ENCODE results near the gene CIAO2B. TPM values are rescaled to one million over a fixed set of nuclear protein-coding genes. Genes with fewer than 3 reads are reported as not detected.
"Not testable (repeated sequence)": the region's sequence is repeated elsewhere in the genome, so short reads cannot be mapped to it uniquely, and the experiment has no call there.

CIAO2B gene
- 64.6 TPM for total RNA-seq
- polyA plus RNA-seq = 100 to 1,000 TPM; 126 to 161 (median 147) TPM

GRCh38 chr16:66934138-66934838 is at the start of gene CIAO2B:
Gene CIAO2B (minus strand): TSS chr16:66934402. CDS start chr16:66934364, 38 bp downstream.
- DNase-seq = peak; percentile 84 to 91 (median 89)
- Mint-ChIP-seq H3K27me3 (peaks cover 6% of the 10 kb centered on the region), H3K27ac (peak within 1 kb of the TSS; percentile 98 to 99 (median 99)), H3K36me3 (peaks cover 11% of the 10 kb centered on the region), H3K4me1 (peaks cover 6 to 67% (median 41%) of the 10 kb centered on the region in 4 donors), H3K4me3 (peak within 1 kb of the TSS; percentile 96 to 99 (median 98)), H3K9me3 (no peaks in the 10 kb centered on the region)
- peak within 1 kb of the TSS; percentile 88 for H3K27ac ChIP-seq (ENCODE audit: insufficient read depth, low read length, poor library complexity, severe bottlenecking)
- H3K36me3 ChIP-seq (ENCODE audit: control insufficient read depth, insufficient read depth, low read length) = peaks cover 22% of the 10 kb centered on the region
- ATAC-seq (ENCODE audit: low read depth in 2 of 2) = peak; percentile 85 to 86
- H3K9me3 ChIP-seq (ENCODE audit: control insufficient read depth in 2 of 2, low read length in 2 of 2) = no peaks in the 10 kb centered on the region
- H3K27me3 ChIP-seq (ENCODE audit: control insufficient read depth, insufficient read depth, low read length) = no peaks in the 10 kb centered on the region
- peaks cover 38% of the 10 kb centered on the region for H3K4me1 ChIP-seq (ENCODE audit: control insufficient read depth, insufficient read depth, low read length, poor library complexity, severe bottlenecking)
- H3K4me3 ChIP-seq (ENCODE audit: low read depth, low read length) = peak within 1 kb of the TSS; percentile 99

- Mint-ChIP-seq H3K4me3 (no peak overlapping the region), H3K9me3 (no peaks in the 10 kb centered on the region), H3K36me3 (no peaks in the 10 kb centered on the region), H3K27ac (no peak overlapping the region), H3K4me1 (peaks cover 7 to 46% (median 28%) of the 10 kb centered on the region in 4 donors), H3K27me3 (peaks cover 4% of the 10 kb centered on the region)
- Histone ChIP-seq H3K36me3 (ENCODE audit: control insufficient read depth, insufficient read depth, low read length) (no peaks in the 10 kb centered on the region), H3K4me1 (ENCODE audit: control insufficient read depth, insufficient read depth, low read length, poor library complexity, severe bottlenecking) (peaks cover 19% of the 10 kb centered on the region), H3K27ac (ENCODE audit: insufficient read depth, low read length, poor library complexity, severe bottlenecking) (no peak overlapping the region), H3K4me3 (ENCODE audit: low read depth, low read length) (no peak overlapping the region), H3K9me3 (ENCODE audit: control insufficient read depth in 2 of 2, low read length in 2 of 2) (no peaks in the 10 kb centered on the region), H3K27me3 (ENCODE audit: control insufficient read depth, insufficient read depth, low read length) (no peaks in the 10 kb centered on the region)
- no peak for ATAC-seq (ENCODE audit: low read depth in 2 of 2)
- no peak for DNase-seq
Measured at GRCh38 chr16:66983033-66983432, 48.8 kb upstream of the CIAO2B start.

DNA sequence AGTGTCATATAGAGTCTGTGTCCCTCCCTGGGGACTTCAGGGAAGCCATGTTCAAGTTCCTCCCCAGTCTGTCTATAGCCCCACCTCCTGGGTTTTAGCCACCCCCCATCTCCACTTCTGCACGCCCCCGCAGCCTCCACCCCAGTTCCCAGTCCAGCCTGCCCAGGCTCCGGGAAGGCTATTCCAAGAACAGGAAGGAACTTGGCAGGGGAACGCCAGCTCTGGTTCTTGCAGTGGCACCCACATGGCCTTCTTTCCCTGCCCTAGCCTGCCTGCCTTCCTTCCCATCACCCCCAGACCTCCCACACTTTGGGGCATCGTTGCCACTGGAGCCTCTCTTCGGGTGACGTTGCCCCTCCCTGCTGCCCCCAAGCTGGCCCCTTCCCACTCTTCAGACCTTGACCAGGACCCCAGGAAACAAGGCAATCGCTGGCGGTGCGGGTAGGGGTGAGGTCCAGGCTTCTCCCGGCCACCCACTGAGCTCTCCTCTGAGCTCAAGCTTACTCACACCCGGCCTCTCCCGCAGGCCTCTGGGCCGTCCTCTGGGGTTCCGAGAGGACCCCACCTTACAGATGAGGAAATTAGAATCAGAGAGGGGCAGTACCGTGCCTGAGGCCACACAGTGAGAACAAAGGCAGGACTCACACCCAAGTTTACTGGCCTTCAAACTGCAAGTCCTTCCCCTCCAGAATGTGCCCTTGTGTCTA is 45.0 kb upstream of the CIAO2B start:
- Mint-ChIP-seq H3K27me3 (peaks cover 4% of the 10 kb centered on the region), H3K36me3 (no peaks in the 10 kb centered on the region), H3K9me3 (peaks cover 0 to 1% (median 0%) of the 10 kb centered on the region in 7 donors), H3K4me1 (peaks cover 7 to 43% (median 22%) of the 10 kb centered on the region in 4 donors), H3K27ac (peak overlapping the region in 1 of 3 donors; percentile 84), H3K4me3 (no peak overlapping the region)
- ATAC-seq (ENCODE audit: low read depth in 2 of 2) (no peak), DNase-seq (no peak)
- Histone ChIP-seq H3K27ac (ENCODE audit: insufficient read depth, low read length, poor library complexity, severe bottlenecking) (no peak overlapping the region), H3K4me3 (ENCODE audit: low read depth, low read length) (no peak overlapping the region), H3K4me1 (ENCODE audit: control insufficient read depth, insufficient read depth, low read length, poor library complexity, severe bottlenecking) (peaks cover 4% of the 10 kb centered on the region), H3K36me3 (ENCODE audit: control insufficient read depth, insufficient read depth, low read length) (no peaks in the 10 kb centered on the region), H3K9me3 (ENCODE audit: control insufficient read depth in 2 of 2, low read length in 2 of 2) (no peaks in the 10 kb centered on the region), H3K27me3 (ENCODE audit: control insufficient read depth, insufficient read depth, low read length) (no peaks in the 10 kb centered on the region)

GRCh38 chr16:66977341-66978113 is 43.3 kb upstream of the CIAO2B start:
- H3K36me3 Mint-ChIP-seq = no peaks in the 10 kb centered on the region
- H3K27me3 Mint-ChIP-seq = peaks cover 4% of the 10 kb centered on the region
- no peak overlapping the region for H3K27ac Mint-ChIP-seq
- no peaks in the 10 kb centered on the region for H3K27me3 ChIP-seq (ENCODE audit: control insufficient read depth, insufficient read depth, low read length)
- peak; percentile 80 to 90 (median 83) for DNase-seq
- H3K4me1 Mint-ChIP-seq = peaks cover 0 to 35% (median 15%) of the 10 kb centered on the region in 4 donors
- H3K9me3 ChIP-seq (ENCODE audit: control insufficient read depth in 2 of 2, low read length in 2 of 2) = no peaks in the 10 kb centered on the region
- no peak overlapping the region for H3K4me3 ChIP-seq (ENCODE audit: low read depth, low read length)
- no peaks in the 10 kb centered on the region for H3K36me3 ChIP-seq (ENCODE audit: control insufficient read depth, insufficient read depth, low read length)
- H3K27ac ChIP-seq (ENCODE audit: insufficient read depth, low read length, poor library complexity, severe bottlenecking) = no peak overlapping the region
- ATAC-seq (ENCODE audit: low read depth in 2 of 2) = peak; percentile 97
- H3K4me3 Mint-ChIP-seq = peak overlapping the region in 1 of 4 donors; percentile 13
- H3K9me3 Mint-ChIP-seq = peaks cover 0 to 1% (median 0%) of the 10 kb centered on the region in 7 donors
- no peaks in the 10 kb centered on the region for H3K4me1 ChIP-seq (ENCODE audit: control insufficient read depth, insufficient read depth, low read length, poor library complexity, severe bottlenecking)

DNA sequence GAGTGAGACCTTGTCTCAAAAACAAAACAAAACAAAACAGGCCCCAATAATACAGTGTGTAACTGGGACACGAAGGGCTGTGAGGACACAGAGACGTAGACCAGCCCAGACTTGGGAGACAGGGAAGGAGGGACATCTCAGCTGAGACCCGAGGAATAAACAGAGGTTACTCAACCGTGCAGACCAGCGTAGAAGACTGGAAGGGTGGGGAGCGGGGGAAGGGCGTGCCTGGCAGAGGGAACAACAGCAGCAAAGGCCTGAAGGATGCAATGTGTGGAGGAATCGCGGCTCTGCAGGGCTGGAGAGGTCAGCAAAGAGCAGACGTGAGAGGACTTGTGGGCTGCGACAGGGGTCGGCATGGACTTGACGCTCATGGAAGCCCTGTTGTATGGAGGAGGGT is 42.5 kb upstream of the CIAO2B start:
- ATAC-seq (ENCODE audit: low read depth in 2 of 2) = no peak
- peaks cover 0 to 27% (median 11%) of the 10 kb centered on the region in 4 donors for H3K4me1 Mint-ChIP-seq

DNA sequence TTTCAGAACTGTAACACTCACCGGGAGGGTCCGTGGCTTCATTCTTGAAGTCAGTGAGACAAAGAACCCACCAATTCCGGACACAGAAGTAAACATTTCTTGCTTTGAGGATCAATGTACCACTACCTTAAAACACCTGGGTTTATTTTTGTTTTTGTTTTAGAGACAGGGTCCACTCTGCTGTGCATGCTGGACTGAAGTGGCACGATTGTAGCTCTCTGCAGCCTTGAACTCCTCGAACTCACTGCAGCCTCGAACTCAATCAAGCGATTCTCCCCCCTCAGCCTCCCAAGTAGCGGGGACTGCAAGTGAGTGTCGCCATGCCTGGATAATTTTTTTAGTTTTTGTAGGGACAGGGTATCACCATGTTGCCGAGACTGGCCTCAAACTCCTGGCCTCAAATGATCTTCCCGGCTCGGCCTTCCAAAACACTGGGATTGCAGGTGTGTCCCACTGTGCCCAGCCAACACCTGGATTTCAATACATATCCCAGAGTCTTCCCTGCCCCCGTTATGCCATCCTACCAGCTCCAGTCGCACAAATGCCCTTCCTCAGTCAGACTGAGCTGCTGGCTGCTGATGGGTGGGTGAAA is 41.2 kb upstream of the CIAO2B start:
- Histone ChIP-seq H3K9me3 (ENCODE audit: control insufficient read depth in 2 of 2, low read length in 2 of 2) (no peaks in the 10 kb centered on the region), H3K27ac (ENCODE audit: insufficient read depth, low read length, poor library complexity, severe bottlenecking) (no peak overlapping the region), H3K36me3 (ENCODE audit: control insufficient read depth, insufficient read depth, low read length) (no peaks in the 10 kb centered on the region), H3K4me1 (ENCODE audit: control insufficient read depth, insufficient read depth, low read length, poor library complexity, severe bottlenecking) (no peaks in the 10 kb centered on the region), H3K27me3 (ENCODE audit: control insufficient read depth, insufficient read depth, low read length) (no peaks in the 10 kb centered on the region), H3K4me3 (ENCODE audit: low read depth, low read length) (peak overlapping the region; percentile 26)
- ATAC-seq (ENCODE audit: low read depth in 2 of 2) (no peak), DNase-seq (no peak)
- Mint-ChIP-seq H3K4me1 (peaks cover 0 to 17% (median 11%) of the 10 kb centered on the region in 4 donors), H3K27ac (peak overlapping the region in 1 of 3 donors; percentile 15), H3K9me3 (peaks cover 0 to 1% (median 0%) of the 10 kb centered on the region in 7 donors), H3K4me3 (peak overlapping the region; percentile 63 to 89 (median 83)), H3K36me3 (no peaks in the 10 kb centered on the region), H3K27me3 (peaks cover 4% of the 10 kb centered on the region)

More for the DNA sequence above, 42.5 kb upstream of the CIAO2B start:
- Mint-ChIP-seq H3K36me3 (no peaks in the 10 kb centered on the region), H3K4me3 (no peak overlapping the region), H3K27me3 (peaks cover 4% of the 10 kb centered on the region), H3K27ac (no peak overlapping the region), H3K9me3 (peaks cover 0 to 1% (median 0%) of the 10 kb centered on the region in 7 donors)
- Histone ChIP-seq H3K9me3 (ENCODE audit: control insufficient read depth in 2 of 2, low read length in 2 of 2) (no peaks in the 10 kb centered on the region), H3K4me3 (ENCODE audit: low read depth, low read length) (no peak overlapping the region), H3K27me3 (ENCODE audit: control insufficient read depth, insufficient read depth, low read length) (no peaks in the 10 kb centered on the region), H3K4me1 (ENCODE audit: control insufficient read depth, insufficient read depth, low read length, poor library complexity, severe bottlenecking) (no peaks in the 10 kb centered on the region), H3K36me3 (ENCODE audit: control insufficient read depth, insufficient read depth, low read length) (no peaks in the 10 kb centered on the region), H3K27ac (ENCODE audit: insufficient read depth, low read length, poor library complexity, severe bottlenecking) (no peak overlapping the region)
- no peak for DNase-seq

- H3K27me3 Mint-ChIP-seq; ATAC-seq (ENCODE audit: low read depth in 2 of 2); H3K36me3 Mint-ChIP-seq; H3K36me3 ChIP-seq (ENCODE audit: control insufficient read depth, insufficient read depth, low read length); H3K4me1 ChIP-seq (ENCODE audit: control insufficient read depth, insufficient read depth, low read length, poor library complexity, severe bottlenecking); H3K9me3 Mint-ChIP-seq; H3K27me3 ChIP-seq (ENCODE audit: control insufficient read depth, insufficient read depth, low read length); H3K9me3 ChIP-seq (ENCODE audit: control insufficient read depth in 2 of 2, low read length in 2 of 2); H3K27ac ChIP-seq (ENCODE audit: insufficient read depth, low read length, poor library complexity, severe bottlenecking): not testable (repeated sequence)
- Mint-ChIP-seq H3K4me3 (peak overlapping the region; percentile 63 to 89 (median 83)), H3K27ac (peak overlapping the region in 1 of 3 donors; percentile 15), H3K4me1 (peaks cover 0 to 15% (median 9%) of the 10 kb centered on the region in 4 donors)
- peak; percentile 32 to 76 (median 35) for DNase-seq
- peak overlapping the region; percentile 26 for H3K4me3 ChIP-seq (ENCODE audit: low read depth, low read length)
Measured at GRCh38 chr16:66974932-66975246, 40.7 kb upstream of the CIAO2B start.
